Coronary artery (tissue), 2 donors: ENCODE measurements around the gene KCNMA1.
A peak's percentile ranks its signal among the peaks of the same experiment; 100 is the strongest.
"Not testable (repeated sequence)": the region's sequence is repeated elsewhere in the genome, so short reads cannot be mapped to it uniquely, and the experiment has no call there.

Source experiments
- DNase-seq: peaks from one replicate; pipeline ENCODE4 v3.0.0-alpha.2; 2017; ENCODE audit warnings: low spot score
- H3K27ac ChIP-seq, 2 donors: fragments of 200-600 bp; sonication (generic); one replicate each; pipeline ENCODE4 v1.5.1; 2016 to 2019
- H3K4me3 ChIP-seq: fragments of 200-600 bp; sonication (generic); 2 replicates; pipeline ENCODE4 v1.5.1; 2016; ENCODE audit warnings: mild to moderate bottlenecking, moderate library complexity
- CTCF ChIP-seq: fragments of 200-600 bp; sonication (generic); IDR thresholded peaks from one replicate; pipeline ENCODE4 v1.5.1; 2019; ENCODE audit warnings: antibody characterized with exemption

Gene KCNMA1

GRCh38 chr10:77526868-77527617 is 110.6 kb downstream of the KCNMA1 start:
- Histone ChIP-seq H3K4me3 (no peak overlapping the region), H3K27ac (peak overlapping the region in 1 of 2 donors; percentile 58)
- no peak for TF ChIP-seq CTCF
- DNase-seq: no peak

- no peak for DNase-seq
- Histone ChIP-seq H3K4me3 (no peak overlapping the region), H3K27ac (peak overlapping the region in 1 of 2 donors; percentile 41)
- no peak for TF ChIP-seq CTCF
Measured at GRCh38 chr10:77524281-77524711, 113.3 kb downstream of the KCNMA1 start.

GRCh38 chr10:77522268-77522809 is 115.3 kb downstream of the KCNMA1 start:
- DNase-seq: no peak
- Histone ChIP-seq H3K4me3 (no peak overlapping the region), H3K27ac (no peak overlapping the region)
- no peak for TF ChIP-seq CTCF

GRCh38 chr10:77520995-77521394 is 116.6 kb downstream of the KCNMA1 start:
- Histone ChIP-seq H3K4me3 (no peak overlapping the region), H3K27ac (no peak overlapping the region)
- no peak for TF ChIP-seq CTCF
- no peak for DNase-seq

GRCh38 chr10:77520290-77520689 is 117.3 kb downstream of the KCNMA1 start:
- DNase-seq: no peak
- Histone ChIP-seq H3K27ac (no peak overlapping the region), H3K4me3 (no peak overlapping the region)
- no peak for TF ChIP-seq CTCF

GRCh38 chr10:77519791-77520190 is 117.8 kb downstream of the KCNMA1 start:
- not testable (repeated sequence) for DNase-seq, H3K4me3 ChIP-seq, H3K27ac ChIP-seq

- no peak overlapping the region for H3K4me3 ChIP-seq
- no peak for TF ChIP-seq CTCF
- no peak for DNase-seq
- H3K27ac ChIP-seq: no peak overlapping the region
Measured at GRCh38 chr10:77518910-77519274, 118.7 kb downstream of the KCNMA1 start.
